GM12865 (cell line): ENCODE data around the gene UBP1.
"Not testable (repeated sequence)": the region's sequence is repeated elsewhere in the genome, so short reads cannot be mapped to it uniquely, and the experiment has no call there.

Experiments used
- DNase-seq: peaks from one replicate; pipeline ENCODE4 v3.0.0; 2010; ENCODE audit warnings: low read depth
- H3K4me3 ChIP-seq: 2 replicates; pipeline ENCODE4 v1.5.1; 2011; ENCODE audit warnings: mild to moderate bottlenecking, low read depth, low read length, control low read depth
- CTCF ChIP-seq: IDR thresholded peaks from 2 replicates; pipeline ENCODE4 v1.5.1; 2011; ENCODE audit warnings: low read length, control low read depth, low read depth, inconsistent platforms; ENCODE audit not compliant: insufficient read depth; ENCODE audit errors: missing control alignments

Gene UBP1

GRCh38 chr3:33425453-33425852 lies 14.8 kb downstream of the UBP1 start:
- no peak for DNase-seq
- TF ChIP-seq CTCF: no peak
- no peak overlapping the region for H3K4me3 ChIP-seq

- no peak overlapping the region for H3K4me3 ChIP-seq
- no peak for TF ChIP-seq CTCF
- no peak for DNase-seq
Observed at GRCh38 chr3:33424606-33425452, 15.4 kb downstream of the UBP1 start.

- no peak for TF ChIP-seq CTCF
- no peak for DNase-seq
- no peak overlapping the region for H3K4me3 ChIP-seq
Observed at GRCh38 chr3:33420966-33421365, 19.2 kb downstream of the UBP1 start.

- DNase-seq: no peak
- no peak for TF ChIP-seq CTCF
- H3K4me3 ChIP-seq: no peak overlapping the region
Observed at GRCh38 chr3:33419948-33420347, 20.3 kb downstream of the UBP1 start.

- no peak for DNase-seq
- H3K4me3 ChIP-seq: no peak overlapping the region
- no peak for TF ChIP-seq CTCF
Observed at GRCh38 chr3:33417066-33417673, 23.0 kb downstream of the UBP1 start.

- DNase-seq, H3K4me3 ChIP-seq: not testable (repeated sequence)
Observed at GRCh38 chr3:33410816-33411215, 29.4 kb downstream of the UBP1 start.

- no peak for DNase-seq
- no peak overlapping the region for H3K4me3 ChIP-seq
- TF ChIP-seq CTCF: no peak
Observed at GRCh38 chr3:33403756-33404155, 36.4 kb downstream of the UBP1 start.
